Esophagus muscularis mucosa (tissue), 2 donors: Measurements from ENCODE around the gene HPDL.

Experiments
- POLR2A ChIP-seq: fragments of 450-650 bp; IDR thresholded peaks from one replicate; pipeline ENCODE4 v1.6.1; 2017; ENCODE audit warnings: antibody characterized with exemption, moderate library complexity, mild to moderate bottlenecking, low read depth
- POLR2AphosphoS5 ChIP-seq, 2 donors: sonication (generic); formaldehyde crosslinking; IDR thresholded peaks; one replicate each; pipeline ENCODE4 v1.6.1; 2017; ENCODE audit warnings: antibody characterized with exemption in 2 of 2

- no peak for TF ChIP-seq POLR2AphosphoS5 (IDR thresholded peaks at IDR 0.05)
- no peak for TF ChIP-seq POLR2A
These were observed 35.0 kb upstream of the HPDL start for GRCh38 chr1:45291716-45292115.
